Right renal cortex interstitium (tissue), 3 donors: ENCODE results near the gene TRIM8. TPM values are rescaled to one million over a fixed set of nuclear protein-coding genes. Genes with fewer than 3 reads are reported as not detected.

ENCODE experiments used
- DNase-seq, 3 donors: peaks; one replicate each; pipeline ENCODE4 v3.0.0-alpha.2; 2013; ENCODE audit warnings: low read depth in 3 of 3, low spot score in 2 of 3
- polyA plus RNA-seq, 3 donors: library from polyadenylated mRNA; unstranded; fragments of 120-200 nt; gene quantifications; one replicate each; pipeline ENCODE4 v1.2.1, GENCODE V29; 2013; ENCODE audit not compliant: insufficient read length in 3 of 3

TRIM8 gene, protein sequence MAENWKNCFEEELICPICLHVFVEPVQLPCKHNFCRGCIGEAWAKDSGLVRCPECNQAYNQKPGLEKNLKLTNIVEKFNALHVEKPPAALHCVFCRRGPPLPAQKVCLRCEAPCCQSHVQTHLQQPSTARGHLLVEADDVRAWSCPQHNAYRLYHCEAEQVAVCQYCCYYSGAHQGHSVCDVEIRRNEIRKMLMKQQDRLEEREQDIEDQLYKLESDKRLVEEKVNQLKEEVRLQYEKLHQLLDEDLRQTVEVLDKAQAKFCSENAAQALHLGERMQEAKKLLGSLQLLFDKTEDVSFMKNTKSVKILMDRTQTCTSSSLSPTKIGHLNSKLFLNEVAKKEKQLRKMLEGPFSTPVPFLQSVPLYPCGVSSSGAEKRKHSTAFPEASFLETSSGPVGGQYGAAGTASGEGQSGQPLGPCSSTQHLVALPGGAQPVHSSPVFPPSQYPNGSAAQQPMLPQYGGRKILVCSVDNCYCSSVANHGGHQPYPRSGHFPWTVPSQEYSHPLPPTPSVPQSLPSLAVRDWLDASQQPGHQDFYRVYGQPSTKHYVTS
- polyA plus RNA-seq: 100 to 1,000 TPM; 121 to 127 (median 121) TPM

DNA sequence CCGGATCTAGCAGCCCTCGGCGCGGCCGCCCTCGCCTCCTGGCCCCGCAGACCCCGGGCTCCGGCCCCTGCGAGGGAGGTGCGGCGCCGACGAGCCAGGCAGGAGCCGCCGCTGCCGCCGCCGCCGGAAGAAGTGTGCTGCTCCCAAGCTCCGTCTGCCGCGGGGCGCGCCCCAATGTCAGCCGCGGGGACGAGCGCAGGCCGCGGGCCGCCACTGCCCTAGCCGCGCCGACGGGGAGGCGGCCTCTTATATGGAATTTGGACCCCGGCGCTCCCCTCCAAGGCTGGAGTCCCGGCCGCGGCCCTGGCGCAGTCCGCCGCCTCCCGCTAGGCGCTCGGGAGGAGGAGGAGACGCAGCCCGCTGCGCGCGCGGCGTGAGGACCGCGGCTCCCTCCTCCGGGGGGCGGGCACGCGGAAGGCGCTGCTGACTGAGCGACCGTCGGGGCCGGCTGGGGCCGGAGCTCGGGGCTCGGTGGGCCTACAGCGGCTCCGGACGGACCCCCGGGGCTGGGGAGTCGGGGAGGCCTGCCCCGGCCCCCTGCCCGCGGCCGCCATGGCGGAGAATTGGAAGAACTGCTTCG, at the start of gene TRIM8:
TSS of gene TRIM8 (plus strand) at position 414 of the 580 bp plus-strand sequence. CDS start at position 553, 139 bp downstream.
- no peak for DNase-seq

GRCh38 chr10:102595293-102595692, 49.0 kb upstream of the TRIM8 start:
- no peak for DNase-seq

- DNase-seq: no peak
These were observed 48.4 kb upstream of the TRIM8 start for GRCh38 chr10:102595897-102596296.

DNA sequence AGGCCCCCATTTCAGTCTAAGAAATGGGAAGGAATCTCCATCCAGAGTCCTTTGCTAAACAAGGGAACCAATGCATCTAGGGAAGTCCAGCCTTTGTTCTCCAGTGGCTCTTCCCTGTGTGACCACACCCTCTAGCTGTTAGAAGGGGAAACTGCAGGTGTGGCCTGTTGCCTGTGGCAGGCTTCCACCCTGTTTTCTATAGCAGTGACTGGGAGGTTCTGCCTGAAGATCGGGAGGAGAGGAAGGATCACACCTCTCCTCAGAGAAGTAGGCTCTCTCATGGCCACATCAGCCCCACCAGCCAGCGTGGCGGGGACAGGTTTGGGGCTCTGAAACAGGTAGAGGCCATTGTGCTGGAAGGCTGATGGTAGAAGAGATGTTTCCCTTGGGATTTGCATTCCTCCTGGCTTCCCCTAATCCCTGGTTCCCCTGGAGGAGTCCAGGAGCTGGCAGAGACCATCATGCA, 47.7 kb upstream of the TRIM8 start:
- no peak for DNase-seq

DNA sequence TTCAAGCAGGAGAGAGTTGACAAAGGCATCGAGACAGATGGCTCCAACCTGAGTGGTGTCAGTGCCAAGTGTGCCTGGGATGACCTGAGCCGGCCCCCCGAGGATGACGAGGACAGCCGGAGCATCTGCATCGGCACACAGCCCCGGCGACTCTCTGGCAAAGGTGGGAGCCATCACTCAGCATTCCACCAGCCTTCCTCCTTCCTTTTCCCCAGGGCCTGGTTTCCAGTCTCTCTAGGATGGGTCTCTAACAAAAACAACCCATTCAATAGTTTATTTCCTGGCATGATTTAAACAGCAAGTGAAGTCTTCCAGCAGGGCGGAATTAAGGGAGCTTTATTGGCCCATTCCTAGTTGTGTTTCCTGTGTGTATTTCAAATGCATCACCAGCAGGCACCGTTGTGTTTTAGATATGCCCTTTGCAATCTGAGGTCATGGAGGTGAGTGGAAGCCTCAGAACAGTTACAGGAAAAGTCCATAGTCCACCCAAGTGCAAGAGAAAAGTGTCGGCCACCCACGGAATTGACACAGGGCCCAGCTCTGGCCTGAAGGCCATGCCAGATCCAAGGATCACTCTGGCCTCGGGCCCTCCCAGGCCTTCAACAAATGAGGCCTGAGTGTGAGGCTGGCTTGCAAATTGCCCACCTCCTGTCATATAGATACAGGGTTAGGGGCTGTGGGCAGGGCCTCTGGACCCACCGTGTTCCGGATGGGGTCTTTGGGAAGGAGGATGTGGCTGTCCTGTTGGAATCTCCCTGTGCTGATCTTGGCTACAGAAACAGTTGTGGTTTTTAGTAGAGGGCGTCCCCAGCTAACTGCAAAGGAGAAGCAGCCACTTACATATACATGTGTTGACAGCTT, 46.9 kb upstream of the TRIM8 start:
- DNase-seq: no peak

DNA sequence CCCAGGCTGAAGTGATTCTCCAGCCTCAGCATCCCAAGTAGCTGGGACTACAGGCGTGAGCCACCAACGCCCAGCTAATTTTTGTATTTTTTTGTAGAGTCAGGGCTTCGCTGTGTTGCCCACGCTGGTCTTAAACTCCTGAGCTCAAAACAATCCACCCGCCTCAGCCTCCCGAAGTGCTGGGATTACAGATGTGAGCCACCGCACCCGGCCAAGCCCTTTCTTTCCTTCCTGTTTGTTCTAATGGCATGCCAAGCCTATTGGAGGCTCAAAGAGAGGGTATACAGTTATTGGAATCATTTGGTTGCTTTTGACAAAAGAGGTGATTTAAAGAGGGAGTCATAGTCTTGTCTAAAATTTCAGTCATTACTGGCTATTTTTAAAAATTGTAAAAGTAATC, 46.0 kb upstream of the TRIM8 start:
- no peak for DNase-seq

GRCh38 chr10:102599565-102600327, 44.5 kb upstream of the TRIM8 start:
- DNase-seq: no peak

GRCh38 chr10:102600816-102601215, 43.5 kb upstream of the TRIM8 start:
- DNase-seq: no peak

DNA sequence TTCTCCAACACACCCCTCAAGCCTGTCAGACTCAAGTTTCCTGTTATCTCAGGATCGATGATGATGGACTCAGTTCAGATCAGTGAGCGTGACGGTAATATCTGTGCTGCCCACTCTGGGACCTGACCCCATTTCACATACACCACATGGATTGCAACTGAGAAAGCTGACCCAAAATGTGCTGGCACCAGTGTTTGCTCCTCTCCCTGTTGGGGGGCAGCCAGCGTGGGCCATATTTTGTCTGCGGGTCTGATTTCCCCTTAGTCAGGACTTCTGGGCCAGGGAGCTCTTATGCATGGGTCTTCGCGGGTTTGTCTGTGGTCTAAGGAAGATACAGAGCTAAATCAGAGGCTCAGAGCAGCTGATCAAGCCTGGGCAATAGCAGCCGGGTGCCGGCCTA, 42.6 kb upstream of the TRIM8 start:
- DNase-seq: no peak

DNA sequence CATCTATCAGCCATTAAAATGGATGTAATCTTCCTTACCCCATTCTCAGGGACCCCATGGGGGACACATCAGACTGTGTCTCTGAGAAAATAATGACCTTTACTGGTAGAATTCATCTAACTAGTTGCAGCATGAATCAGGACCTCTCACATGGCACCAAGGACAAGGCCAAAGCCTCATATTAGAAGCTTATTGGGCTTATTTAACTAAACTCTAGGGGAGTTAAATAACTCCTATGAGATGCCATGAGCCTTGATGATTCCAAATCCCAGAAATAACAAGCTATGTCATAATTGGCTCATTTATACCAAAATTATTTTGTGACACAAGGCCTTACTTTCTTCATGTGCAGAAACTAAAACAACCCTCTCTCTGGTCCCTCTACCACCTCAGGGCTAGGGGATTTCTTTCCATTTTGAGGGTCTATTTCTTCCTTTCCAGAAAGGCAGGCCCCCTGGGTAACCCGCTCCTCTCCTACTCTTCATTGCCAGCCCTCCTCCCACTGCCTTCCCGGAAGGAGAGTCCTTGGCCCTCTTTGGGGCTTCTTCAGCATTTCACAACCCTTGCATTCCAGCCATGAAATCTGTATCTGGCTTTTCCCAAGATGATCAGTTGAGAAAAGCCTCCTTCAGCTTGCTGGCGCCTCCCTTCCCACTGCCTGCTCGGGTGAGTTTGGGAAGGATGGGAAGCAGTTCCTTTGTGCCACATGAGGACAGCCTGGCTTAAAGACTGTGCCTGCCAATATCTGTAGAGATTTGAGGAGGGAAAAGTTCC, 41.8 kb upstream of the TRIM8 start:
- DNase-seq: no peak

DNA sequence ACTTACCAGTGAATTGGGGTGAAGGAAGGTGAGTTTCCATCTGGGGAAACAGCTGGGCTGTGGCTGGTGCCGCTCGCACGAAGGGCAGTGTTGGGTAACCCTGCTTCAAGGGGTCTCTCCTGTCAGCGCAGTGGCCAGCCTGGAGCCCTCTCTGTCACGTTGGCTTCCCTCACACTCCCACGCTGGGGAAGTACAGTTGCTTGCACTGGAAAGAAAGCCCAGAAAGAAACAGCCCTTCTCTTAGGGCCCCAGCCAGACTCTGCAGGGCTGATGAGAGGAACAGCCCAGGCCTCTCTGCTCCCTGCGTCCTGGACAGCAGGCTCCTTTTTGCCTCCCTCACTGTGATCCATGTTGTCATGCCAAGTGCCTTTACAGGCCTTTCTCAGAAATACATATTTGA, 40.3 kb upstream of the TRIM8 start:
- DNase-seq: no peak

- DNase-seq: no peak
These were observed 39.8 kb upstream of the TRIM8 start for GRCh38 chr10:102604439-102604841.

DNA sequence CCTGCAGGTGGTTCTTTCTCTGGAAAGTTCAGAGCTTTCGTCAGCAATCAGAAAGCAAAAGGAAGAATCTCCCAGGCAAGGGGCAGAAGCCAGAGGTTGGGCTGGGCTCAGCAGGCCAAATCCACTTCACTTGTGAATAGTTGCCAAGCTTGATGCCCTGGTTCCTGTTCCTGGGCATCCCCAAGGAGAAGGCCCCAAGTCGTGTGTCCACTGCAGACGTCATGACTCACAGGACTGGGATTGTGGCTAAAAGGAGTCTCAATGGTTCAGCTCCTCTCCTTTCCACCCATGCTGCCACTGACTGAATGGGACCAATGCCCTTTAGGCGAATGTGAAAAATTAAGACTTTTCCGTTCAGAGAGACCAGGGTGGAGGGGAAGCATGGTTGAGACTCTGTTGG, 38.6 kb upstream of the TRIM8 start:
- DNase-seq: no peak

DNA sequence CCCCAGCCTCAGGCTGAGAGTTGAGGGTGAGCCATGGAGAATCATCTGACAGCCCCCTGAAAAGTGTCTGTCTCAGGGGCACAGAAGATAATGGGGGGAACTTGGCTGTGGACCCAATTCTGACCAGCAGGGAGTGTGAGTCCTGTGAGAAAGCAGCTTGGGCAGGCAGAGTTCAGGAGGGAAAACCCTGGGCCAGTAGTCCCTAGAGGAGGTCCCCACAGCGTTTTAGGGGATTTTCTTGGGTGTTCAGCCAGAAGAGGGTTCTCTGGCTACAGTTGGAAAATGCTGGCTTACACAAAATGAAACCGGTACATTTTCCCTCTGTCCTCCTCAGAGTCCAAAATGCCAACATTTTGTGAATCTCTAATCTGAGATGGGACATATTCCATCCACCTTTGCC, 35.8 kb upstream of the TRIM8 start:
- no peak for DNase-seq

DNA sequence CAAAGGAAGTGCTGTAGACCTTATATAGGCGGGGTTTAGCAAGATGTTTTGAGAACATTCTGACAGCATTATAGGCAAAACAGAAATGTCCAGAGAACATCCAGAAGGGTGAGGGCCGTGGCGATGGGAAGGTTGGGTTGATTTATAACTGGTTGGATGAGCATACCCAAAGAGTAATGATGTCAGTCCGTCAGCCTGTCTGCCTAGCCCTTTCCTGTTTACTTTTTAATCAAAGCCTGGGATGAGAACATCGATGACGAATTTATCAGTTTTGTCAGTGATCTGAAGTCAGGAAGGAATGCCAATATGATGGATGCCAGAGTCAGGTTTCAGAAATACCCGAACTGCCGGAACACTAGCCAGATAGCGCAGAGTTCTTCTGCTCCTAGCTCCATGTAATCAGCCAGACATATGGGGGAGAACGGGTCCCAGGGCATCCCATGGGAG, 33.8 kb upstream of the TRIM8 start:
- no peak for DNase-seq

- no peak for DNase-seq
These were observed 32.7 kb upstream of the TRIM8 start for GRCh38 chr10:102611514-102612087.

- DNase-seq: no peak
These were observed 31.4 kb upstream of the TRIM8 start for GRCh38 chr10:102612964-102613275.

DNA sequence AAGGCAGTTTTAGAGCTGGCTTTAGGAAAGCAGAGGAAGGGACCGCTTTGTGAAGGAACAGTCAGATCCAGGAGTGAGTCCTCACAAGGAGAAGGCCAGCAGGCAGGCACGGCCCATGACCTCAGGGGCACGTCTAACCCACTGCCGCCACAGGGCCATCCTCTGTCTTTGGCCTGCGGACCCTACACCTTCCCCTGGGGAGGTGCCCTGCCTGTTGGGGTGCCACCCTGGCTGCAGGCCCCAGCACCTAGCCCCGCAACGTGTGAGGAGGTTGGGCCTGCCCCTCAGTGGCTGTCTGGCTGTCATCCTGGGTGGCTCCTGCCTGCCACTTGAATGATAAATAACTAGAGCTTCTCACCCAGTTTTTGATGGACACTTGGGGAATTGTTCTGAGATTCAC, 31.0 kb upstream of the TRIM8 start:
- DNase-seq: no peak

GRCh38 chr10:102613785-102614184, 30.5 kb upstream of the TRIM8 start:
- no peak for DNase-seq
